Epithelial cell of proximal tubule (primary cell): ENCODE measurements around the gene MAGI1. TPM values are rescaled to one million over a fixed set of nuclear protein-coding genes. Genes with fewer than 3 reads are reported as not detected.

ENCODE experiments used
- DNase-seq: peaks from one replicate; pipeline ENCODE4 v3.0.0-alpha.2; 2011; ENCODE audit warnings: low read depth
- H3K4me3 ChIP-seq: 2 replicates; pipeline ENCODE4 v1.5.1; 2011; ENCODE audit warnings: low read depth, mild to moderate bottlenecking, low read length
- CTCF ChIP-seq: conservative IDR thresholded peaks from 2 replicates; pipeline ENCODE4 v1.5.1; 2012; ENCODE audit warnings: low read depth, mild to moderate bottlenecking, low read length
- total RNA-seq: library from RNA; depleted of rRNA; stranded (reverse); fragments of >200 nt; gene quantifications from 2 replicates; pipeline ENCODE4 v1.2.3, GENCODE V29; 2015

MAGI1 gene
- total RNA-seq, 1 donor from 2014 or later, result 9.6 TPM

- no peak overlapping the region for H3K4me3 ChIP-seq
- TF ChIP-seq CTCF, result no peak
- DNase-seq, result peak; percentile 77
Observed at GRCh38 chr3:65343736-65344135, 695.0 kb downstream of the MAGI1 start.

- H3K4me3 ChIP-seq, result no peak overlapping the region
- TF ChIP-seq CTCF, result no peak
- DNase-seq, result no peak
Observed at GRCh38 chr3:65343026-65343425, 695.7 kb downstream of the MAGI1 start.

GRCh38 chr3:65342084-65342683 is 696.5 kb downstream of the MAGI1 start:
- peak; percentile 89 for TF ChIP-seq CTCF
- DNase-seq, result no peak
- no peak overlapping the region for H3K4me3 ChIP-seq

- DNase-seq, result no peak
- H3K4me3 ChIP-seq, result no peak overlapping the region
- TF ChIP-seq CTCF, result no peak
Observed at GRCh38 chr3:65339192-65339740, 699.5 kb downstream of the MAGI1 start.

GRCh38 chr3:65338571-65338970 is 700.1 kb downstream of the MAGI1 start:
- TF ChIP-seq CTCF, result no peak
- DNase-seq, result peak; percentile 81
- H3K4me3 ChIP-seq, result no peak overlapping the region

GRCh38 chr3:65335587-65335986 is 703.1 kb downstream of the MAGI1 start:
- TF ChIP-seq CTCF, result no peak
- no peak overlapping the region for H3K4me3 ChIP-seq
- no peak for DNase-seq
